Measurements from ENCODE around the gene RPE65. TPM values are rescaled to one million over a fixed set of nuclear protein-coding genes. Genes with fewer than 3 reads are reported as not detected.

Gene RPE65
- total and polyA plus RNA-seq, 2 of the 4 experiments (the other 2 are of a cell fraction): under 0.01 TPM; not detected in 1

GRCh38 chr1:68495532-68495931, 45.8 kb upstream of the RPE65 start (continued):
- TF ChIP-seq, protein P1, sequence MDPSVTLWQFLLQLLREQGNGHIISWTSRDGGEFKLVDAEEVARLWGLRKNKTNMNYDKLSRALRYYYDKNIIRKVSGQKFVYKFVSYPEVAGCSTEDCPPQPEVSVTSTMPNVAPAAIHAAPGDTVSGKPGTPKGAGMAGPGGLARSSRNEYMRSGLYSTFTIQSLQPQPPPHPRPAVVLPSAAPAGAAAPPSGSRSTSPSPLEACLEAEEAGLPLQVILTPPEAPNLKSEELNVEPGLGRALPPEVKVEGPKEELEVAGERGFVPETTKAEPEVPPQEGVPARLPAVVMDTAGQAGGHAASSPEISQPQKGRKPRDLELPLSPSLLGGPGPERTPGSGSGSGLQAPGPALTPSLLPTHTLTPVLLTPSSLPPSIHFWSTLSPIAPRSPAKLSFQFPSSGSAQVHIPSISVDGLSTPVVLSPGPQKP (IDR thresholded peaks at IDR 0.05; ENCODE audit: borderline replicate concordance, low read depth, low read length): no peak

DNA sequence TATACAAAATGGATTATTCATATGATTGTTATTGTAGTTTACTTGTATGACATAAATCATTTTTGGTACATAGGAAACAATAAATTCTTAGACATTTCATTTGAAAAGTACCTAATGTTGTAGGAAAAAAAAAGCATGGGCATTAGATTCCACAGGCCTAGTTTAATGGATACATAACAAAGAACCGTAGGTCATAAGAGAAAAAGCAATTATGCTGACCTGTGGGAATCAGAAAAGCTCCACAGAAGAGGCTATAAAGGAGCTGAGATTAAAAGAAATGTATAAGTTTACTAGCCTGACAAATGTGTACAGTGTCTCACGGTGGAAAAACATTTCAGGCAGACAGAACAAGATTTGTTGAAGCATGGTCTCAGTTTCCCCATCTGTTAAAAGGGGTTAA, 43.4 kb upstream of the RPE65 start:
- Histone ChIP-seq H3K9ac (ENCODE audit: low read depth, low read length) (no peak overlapping the region; the same call in 1 of the 2 replicates), H3K56ac (ENCODE audit: extremely low read depth, insufficient read depth, low read length) (no peak overlapping the region), H3K27me3 (ENCODE audit: control insufficient read depth, insufficient read depth, low read length) (no peaks in the 10 kb centered on the region), H3K79me1 (ENCODE audit: low read depth in 1 of 2, low read length in 2 of 2) (peaks cover 29 to 38% of the 10 kb centered on the region in 2 experiments), H2BK15ac (ENCODE audit: low read depth, low read length) (no peak overlapping the region), H3K36me3 (ENCODE audit: control insufficient read depth, insufficient read depth, low read length) (no peaks in the 10 kb centered on the region), H3K23ac (ENCODE audit: low read depth, low read length) (peak overlapping the region; percentile 86; the same call in 1 of the 2 replicates), H2AK5ac (ENCODE audit: low read depth, low read length) (no peak overlapping the region), H4K20me1 (ENCODE audit: insufficient read depth, low read length) (no peaks in the 10 kb centered on the region), H3K14ac (replicated peaks; ENCODE audit: low read depth, low read length) (no peak overlapping the region), H2BK5ac (ENCODE audit: low read depth, low read length, poor library complexity, severe bottlenecking) (no peak overlapping the region), H4K8ac (ENCODE audit: low read depth in 2 of 2, low read length in 2 of 2) (0 out of 4 replicates have a peak overlapping the region, but pooled peaks of 1 of the 2 experiments have one; percentile 77), H3K9me3 (ENCODE audit: control insufficient read depth, insufficient read depth, low read length) (no peaks in the 10 kb centered on the region; the same call in 1 of the 2 replicates), H3K27ac (ENCODE audit: insufficient read depth, low read length) (no peak overlapping the region), H2BK20ac (ENCODE audit: low read depth, low read length) (no peak overlapping the region), H2AFZ (replicated peaks; ENCODE audit: low read length, poor library complexity) (no peak overlapping the region), H4K5ac (ENCODE audit: low read depth, low read length) (no peak overlapping the region), H3K4me2 (ENCODE audit: low read depth, low read length) (no peak overlapping the region), H3K4me1 (ENCODE audit: control insufficient read depth, insufficient read depth, low read length) (peaks cover 2% of the 10 kb centered on the region; the same call in 1 of the 2 replicates), H3K4ac (ENCODE audit: low read depth, low read length) (no peak overlapping the region), H3K18ac (ENCODE audit: low read depth, low read length) (no peak overlapping the region), H3K4me3 (ENCODE audit: insufficient read depth, low read depth, low read length) (no peak overlapping the region), H3K9me1 (ENCODE audit: insufficient read depth, low read length) (no peaks in the 10 kb centered on the region), H4K91ac (ENCODE audit: insufficient read depth, low read depth, low read length) (no peak overlapping the region), H2BK120ac (ENCODE audit: low read depth, low read length) (no peak overlapping the region), H2AK9ac (replicated peaks; ENCODE audit: low read depth, low read length, poor library complexity) (no peak overlapping the region)
- WGBS, 2 experiments (ENCODE audit: extremely low coverage in 2 of 2, insufficient read length in 1 of 2): no CpG with 5 or more reads among the region's 2 CpGs
- BruUV-seq (replicated peaks): no TSS peak
- DNase-seq (no peak), ATAC-seq (ENCODE audit: low read depth) (no peak)
- TF ChIP-seq RAD21 (IDR thresholded peaks at IDR 0.05; ENCODE audit: low read length) (no peak), RFX5 (IDR thresholded peaks at IDR 0.05; ENCODE audit: low read depth, low read length) (no peak), MAFK (IDR thresholded peaks at IDR 0.05; ENCODE audit: low read depth, low read length) (peak; percentile 36; the same call in 1 of the 2 replicates)
- TF ChIP-seq, protein P1 (IDR thresholded peaks at IDR 0.05; ENCODE audit: borderline replicate concordance, low read depth, low read length): no peak
- intact Hi-C loops (cut with micrococcal nuclease): no loop called here
- dilution Hi-C loops (cut with HindIII; ENCODE audit: low sequenced_read_pairs, unreplicated experiment): no loop called here
- in situ Hi-C loops (cut with MboI; ENCODE audit: low sequenced_read_pairs): no loop called here
- CTCF ChIA-PET: interaction anchor here (0.6 kb wide), 1 partner anchor 49 kb away, joined by 4 read pairs; no protein-coding TSS in a partner anchor
- POLR2A ChIA-PET (ENCODE audit: unreplicated experiment): no interaction called here

All from IMR-90 (cell line).